K562 (cell line): ENCODE results near the gene SYNJ2. TPM values are rescaled to one million over a fixed set of nuclear protein-coding genes. Genes with fewer than 3 reads are reported as not detected.

ENCODE experiments used
- CEBPG ChIP-seq, 3 experiments: fragments of 200-800 bp in 1 of 3; sonication (Bioruptor generic) in 1 of 3; sonication (generic) in 1 of 3; formaldehyde crosslinking in 1 of 3; IDR thresholded peaks in 2 of 3; conservative IDR thresholded peaks in 1 of 3; 2 replicates each; pipeline versions ENCODE4 v1.6.1 to v1.8.0; 2016 to 2022; ENCODE audit warnings: missing compliant biosample characterization in 2 of 3, missing genetic modification characterization in 2 of 3, mild to moderate bottlenecking in 1 of 3, missing genetic modification reagents in 1 of 3
- ETS1 ChIP-seq: conservative IDR thresholded peaks from 2 replicates; pipeline ENCODE4 v1.6.1; 2011; ENCODE audit warnings: low read depth, mild to moderate bottlenecking, low read length; ENCODE audit not compliant: control insufficient read depth
- GABPB2 ChIP-seq: fragments of 250-450 bp; sonication (Bioruptor Pico); conservative IDR thresholded peaks from 2 replicates; pipeline ENCODE4 v1.5.1; 2021; ENCODE audit warnings: mild to moderate bottlenecking
- REST ChIP-seq, 2 experiments: fragments of 450-650 bp; formaldehyde crosslinking in 1 of 2; IDR thresholded peaks; 2 replicates each; pipeline versions ENCODE4 v1.4.0 to v1.6.1; 2014 to 2020; ENCODE audit warnings: mild to moderate bottlenecking in 2 of 2, borderline replicate concordance in 1 of 2, low read depth in 1 of 2
- TAF15 ChIP-seq: fragments of 200-400 bp; formaldehyde crosslinking; IDR thresholded peaks from 2 replicates; pipeline ENCODE4 v1.6.1; 2017; ENCODE audit warnings: mild to moderate bottlenecking, low read depth, low read length, moderate library complexity
- TAF9B ChIP-seq: fragments of 450-650 bp; IDR thresholded peaks from 2 replicates; pipeline ENCODE4 v1.6.1; 2018; ENCODE audit warnings: mild to moderate bottlenecking; ENCODE audit not compliant: partially characterized antibody
- ZBTB17 ChIP-seq: fragments of 450-650 bp; formaldehyde crosslinking; IDR thresholded peaks from 2 replicates; pipeline ENCODE4 v1.4.0; 2020; ENCODE audit warnings: mild to moderate bottlenecking
- ZNF717 ChIP-seq: fragments of 250-450 bp; sonication (Bioruptor Pico); IDR thresholded peaks from 2 replicates; pipeline ENCODE4 v1.5.0; 2021
- polyA plus RNA-seq, 8 experiments: library from polyadenylated mRNA; depleted of rRNA in 4 of 8; stranded (reverse) in 5 of 8; unstranded in 3 of 8; fragments of >200 nt; fragmentation: Nextera tagmentation in 2 of 8; fragmentation: Illumina TruSeq in 1 of 8; extraction: Ambion mirVana in 2 of 8; extraction: Trizol in 1 of 8; gene quantifications; 2 replicates each; pipeline versions ENCODE4 v1.2.1 to v1.2.3, GENCODE V29; 2011 to 2014; ENCODE audit warnings: inconsistent platforms in 1 of 8, missing spikeins in 1 of 8
- total RNA-seq, 7 experiments: library from RNA; depleted of rRNA in 6 of 7; stranded (reverse); fragments of >200 nt in 6 of 7; fragmentation: Illumina TruSeq in 2 of 7; extraction: Trizol in 2 of 7; gene quantifications; 2 replicates each; pipeline versions ENCODE4 v1.2.1 to v1.2.3, GENCODE V29; 2011 to 2021; ENCODE audit warnings: low replicate concordance in 1 of 7
- TF ChIP-seq, protein P1 (sequence below): fragments of 250-450 bp; sonication (Bioruptor Pico); IDR thresholded peaks from 2 replicates; pipeline ENCODE4 v1.5.0; 2021; ENCODE audit warnings: mild to moderate bottlenecking, moderate library complexity
- TF ChIP-seq, protein P2 (sequence below): fragments of 250-450 bp; sonication (Bioruptor Pico); IDR thresholded peaks from 2 replicates; pipeline ENCODE4 v1.5.1; 2021; ENCODE audit warnings: mild to moderate bottlenecking

SYNJ2 gene
- total and polyA plus RNA-seq, 9 of the 15 experiments (the other 6 are each of a cell fraction or from before 2014, with no cell fraction given): 3.0 to 27.7 (median 17.8) TPM

DNA sequence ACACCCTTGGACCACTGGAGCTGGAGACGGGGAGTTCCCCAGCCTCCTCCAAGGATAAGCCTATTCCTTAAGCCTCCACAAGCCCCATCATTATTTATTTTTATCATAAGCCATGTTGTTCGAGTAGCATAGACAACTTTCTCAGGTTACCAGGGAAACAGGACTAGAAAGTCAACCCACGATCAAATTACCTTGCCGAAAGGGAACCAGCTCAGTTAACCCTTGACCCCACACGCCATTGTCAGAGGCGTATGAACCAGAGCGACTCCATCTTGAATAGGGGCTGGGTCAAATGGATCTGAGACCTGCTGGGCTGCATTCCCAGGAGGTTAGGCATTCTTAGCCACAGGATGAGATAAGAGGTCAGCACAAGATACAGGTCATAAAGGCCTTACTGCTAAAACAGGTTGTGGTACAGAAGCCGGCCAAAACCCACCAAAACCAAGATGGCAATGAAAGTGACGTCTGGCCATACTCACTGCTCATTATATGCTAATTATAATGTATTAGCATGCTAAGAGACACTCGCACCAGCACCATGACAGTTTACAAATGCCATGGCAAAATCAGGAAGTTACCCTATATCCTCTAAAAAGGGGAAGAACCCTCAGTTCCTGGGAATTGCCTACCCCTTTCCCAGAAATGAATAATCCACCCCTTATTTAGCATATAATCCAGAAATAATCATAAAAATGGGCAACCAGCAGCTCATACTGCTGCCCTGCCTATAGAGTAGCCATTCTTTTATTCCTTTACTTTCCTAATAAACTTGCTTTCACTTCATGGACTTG is 22.4 kb downstream of the SYNJ2 start (continued):
- TF ChIP-seq TAF9B: no peak
- TF ChIP-seq ETS1: no peak
- TF ChIP-seq, protein P1, sequence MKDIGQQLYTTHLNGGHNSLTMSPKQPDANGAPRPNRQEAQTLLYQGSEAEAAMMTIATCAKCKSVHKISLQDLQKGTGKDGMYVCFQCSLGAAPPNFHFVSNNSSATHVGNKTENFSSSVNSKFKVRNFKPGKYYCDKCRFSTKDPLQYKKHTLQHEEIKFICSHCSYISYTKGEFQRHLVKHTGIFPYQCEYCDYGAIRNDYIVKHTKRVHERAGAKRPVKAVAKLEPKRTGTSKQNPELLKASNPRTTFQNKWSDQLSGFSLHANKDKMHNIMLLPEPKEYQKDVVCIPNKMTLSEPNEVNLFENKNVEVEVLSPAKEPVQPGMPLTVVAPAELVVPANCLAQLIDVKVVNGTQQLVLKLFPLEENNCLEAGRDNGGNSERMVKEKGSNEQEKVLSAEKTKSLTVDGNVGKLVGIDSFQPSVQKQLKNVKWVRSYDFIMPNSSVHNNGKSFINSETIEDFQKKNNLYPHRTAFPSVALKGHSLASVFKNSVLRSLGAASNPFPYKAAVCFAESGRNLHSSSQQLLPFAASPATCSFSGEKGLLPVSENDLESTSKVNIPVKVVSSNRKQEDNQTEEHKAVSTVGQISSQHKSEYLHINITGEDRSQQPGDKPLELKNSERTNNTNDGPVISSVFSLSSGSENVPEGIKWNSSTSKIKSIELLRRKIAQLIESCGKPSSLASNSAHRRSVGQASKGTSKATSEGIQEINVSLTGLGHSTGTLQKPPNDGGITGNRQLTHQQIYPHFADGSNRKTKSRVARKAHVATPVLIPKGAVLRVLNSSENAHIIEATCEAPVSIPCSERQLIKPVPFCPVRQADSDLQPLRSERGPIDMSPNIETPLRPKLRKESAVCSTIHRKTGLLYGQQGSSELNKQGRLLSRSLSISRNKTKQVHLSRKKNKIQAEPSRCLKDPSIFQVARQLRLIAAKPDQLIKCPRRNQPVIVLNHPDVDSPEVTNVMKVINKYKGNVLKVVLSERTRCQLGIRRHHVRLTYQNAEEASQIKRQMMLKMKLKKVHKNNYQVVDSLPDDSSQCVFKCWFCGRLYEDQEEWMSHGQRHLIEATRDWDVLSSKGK (CRISPR knock-in tag): peak; percentile 88; the same call in 1 of the 2 replicates
- TF ChIP-seq GABPB2 (CRISPR knock-in tag): peak; percentile 87
- TF ChIP-seq, protein P2, sequence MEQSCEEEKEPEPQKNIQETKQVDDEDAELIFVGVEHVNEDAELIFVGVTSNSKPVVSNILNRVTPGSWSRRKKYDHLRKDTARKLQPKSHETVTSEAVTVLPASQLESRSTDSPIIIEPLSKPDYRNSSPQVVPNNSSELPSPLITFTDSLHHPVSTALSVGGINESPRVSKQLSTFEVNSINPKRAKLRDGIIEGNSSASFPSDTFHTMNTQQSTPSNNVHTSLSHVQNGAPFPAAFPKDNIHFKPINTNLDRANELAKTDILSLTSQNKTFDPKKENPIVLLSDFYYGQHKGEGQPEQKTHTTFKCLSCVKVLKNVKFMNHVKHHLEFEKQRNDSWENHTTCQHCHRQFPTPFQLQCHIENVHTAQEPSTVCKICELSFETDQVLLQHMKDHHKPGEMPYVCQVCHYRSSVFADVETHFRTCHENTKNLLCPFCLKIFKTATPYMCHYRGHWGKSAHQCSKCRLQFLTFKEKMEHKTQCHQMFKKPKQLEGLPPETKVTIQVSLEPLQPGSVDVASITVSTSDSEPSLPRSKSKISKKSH (CRISPR knock-in tag): peak; percentile 75; the same call in 1 of the 2 replicates
- TF ChIP-seq CEBPG (CRISPR knock-in tag; IDR thresholded peaks at IDR 0.05): no peak
- 0 out of 4 replicates have a peak, but pooled peaks of 1 of the 2 experiments have one; percentile 12 for TF ChIP-seq CEBPG (tag; conservative IDR thresholded peaks at IDR 0.05 in 1 of 2, IDR thresholded peaks at IDR 0.05 in 1 of 2)
- TF ChIP-seq TAF15: no peak
- peak; percentile 96 for TF ChIP-seq ZBTB17
- TF ChIP-seq REST (IDR thresholded peaks at IDR 0.05; ENCODE audit: borderline replicate concordance): no peak
- peak; percentile 90 for TF ChIP-seq REST (CRISPR knock-in tag; IDR thresholded peaks at IDR 0.05; ENCODE audit: low read depth)
- TF ChIP-seq ZNF717 (CRISPR knock-in tag): peak; percentile 74; the same call in 1 of the 2 replicates
